SIG-M5 treated with dmso at 0.1 percent for 504 hours (cell line): Measurements from ENCODE around the gene SMYD4.
"Not testable (repeated sequence)": the region's sequence is repeated elsewhere in the genome, so short reads cannot be mapped to it uniquely, and the experiment has no call there.

ENCODE experiments used
- DNase-seq: peaks from one replicate; lab custom pipeline; 2025; ENCODE audit not compliant: unreplicated experiment; lab: John Stamatoyannopoulos, UW

SMYD4 gene

GRCh38 chr17:1829592-1830257 lies at the start of gene SMYD4, which contains the start of gene RPA1:
SMYD4 (minus strand) TSS chr17:1829902; CDS start chr17:1827994, 1,908 bp downstream.
RPA1 (plus strand) TSS chr17:1830005; CDS start chr17:1830094, 89 bp downstream.
- peak; percentile 71 for DNase-seq

- DNase-seq, result no peak
These were observed 48.9 kb upstream of the SMYD4 start for GRCh38 chr17:1878419-1879121.

GRCh38 chr17:1875597-1875996 lies 45.9 kb upstream of the SMYD4 start:
- DNase-seq, result no peak

- no peak for DNase-seq
These were observed 43.7 kb upstream of the SMYD4 start for GRCh38 chr17:1873418-1873817.

GRCh38 chr17:1872976-1873375 lies 43.3 kb upstream of the SMYD4 start:
- no peak for DNase-seq

GRCh38 chr17:1872254-1872653 lies 42.6 kb upstream of the SMYD4 start:
- no peak for DNase-seq

- no peak for DNase-seq
These were observed 42.1 kb upstream of the SMYD4 start for GRCh38 chr17:1871756-1872155.

GRCh38 chr17:1870592-1870991 lies 40.9 kb upstream of the SMYD4 start:
- DNase-seq, result no peak

GRCh38 chr17:1868090-1868489 lies 38.4 kb upstream of the SMYD4 start:
- DNase-seq, result no peak

GRCh38 chr17:1867307-1867706 lies 37.6 kb upstream of the SMYD4 start:
- no peak for DNase-seq

- DNase-seq, result peak; percentile 11
These were observed 35.7 kb upstream of the SMYD4 start for GRCh38 chr17:1865252-1866037.

GRCh38 chr17:1861391-1862010 lies 31.8 kb upstream of the SMYD4 start:
- DNase-seq, result no peak

- DNase-seq, result no peak
These were observed 31.3 kb upstream of the SMYD4 start for GRCh38 chr17:1860978-1861377.

- DNase-seq, result not testable (repeated sequence)
These were observed 26.8 kb upstream of the SMYD4 start for GRCh38 chr17:1856462-1856861.

- no peak for DNase-seq
These were observed 24.0 kb upstream of the SMYD4 start for GRCh38 chr17:1853698-1854097.

- no peak for DNase-seq
These were observed 22.6 kb upstream of the SMYD4 start for GRCh38 chr17:1852327-1852726.

- no peak for DNase-seq
These were observed 17.5 kb upstream of the SMYD4 start for GRCh38 chr17:1847191-1847590.

- DNase-seq, result no peak
These were observed 14.2 kb upstream of the SMYD4 start for GRCh38 chr17:1843947-1844346.

- no peak for DNase-seq
These were observed 9.8 kb upstream of the SMYD4 start for GRCh38 chr17:1839516-1839915.

GRCh38 chr17:1834380-1835149 lies 4.9 kb upstream of the SMYD4 start:
- peak; percentile 3 for DNase-seq

GRCh38 chr17:1830288-1830687 lies 586 bp upstream of the SMYD4 start:
- peak; percentile 35 for DNase-seq
